HepG2 (cell line): ENCODE measurements around the gene ZNF844. TPM values are rescaled to one million over a fixed set of nuclear protein-coding genes. Genes with fewer than 3 reads are reported as not detected.

Experiments used
- CBX5 ChIP-seq: sonication (generic); formaldehyde crosslinking; IDR thresholded peaks from 2 replicates; pipeline ENCODE4 v1.4.0; 2020; ENCODE audit warnings: missing genetic modification reagents, borderline replicate concordance
- CCAR2 ChIP-seq: fragments of 200-400 bp; formaldehyde crosslinking; optimal IDR thresholded peaks from 2 replicates; pipeline ENCODE3; 2018; ENCODE audit warnings: low read depth, mild to moderate bottlenecking, low read length, moderate library complexity
- MAFK ChIP-seq, 2 experiments: IDR thresholded peaks in 1 of 2; conservative IDR thresholded peaks in 1 of 2; 2 replicates each; pipeline ENCODE4 v1.6.1; 2011; ENCODE audit warnings: improper control_type of control experiment in 2 of 2, low read length in 2 of 2
- MED8 ChIP-seq: sonication (generic); formaldehyde crosslinking; IDR thresholded peaks from 2 replicates; pipeline ENCODE4 v1.8.1; 2023; ENCODE audit warnings: mild to moderate bottlenecking, missing genetic modification reagents; ENCODE audit not compliant: insufficient replicate concordance
- POLR2A ChIP-seq, 2 experiments: IDR thresholded peaks; 2 replicates each; pipeline ENCODE4 v1.6.1; 2011; ENCODE audit warnings: low read depth in 2 of 2, low read length in 2 of 2, mild to moderate bottlenecking in 1 of 2, moderate library complexity in 1 of 2; ENCODE audit not compliant: insufficient read depth in 1 of 2
- ZC3H13 ChIP-seq: sonication (generic); formaldehyde crosslinking; IDR thresholded peaks from 2 replicates; pipeline ENCODE4 v1.8.1; 2023; ENCODE audit warnings: mild to moderate bottlenecking, missing genetic modification reagents, moderate library complexity
- ZNF558 ChIP-seq: sonication (generic); formaldehyde crosslinking; IDR thresholded peaks from 2 replicates; pipeline ENCODE4 v1.9.0; 2022; ENCODE audit warnings: mild to moderate bottlenecking, missing genetic modification reagents, borderline replicate concordance
- ZNF678 ChIP-seq: sonication (generic); formaldehyde crosslinking; IDR thresholded peaks from 2 replicates; pipeline ENCODE4 v1.4.0; 2020; ENCODE audit warnings: mild to moderate bottlenecking, missing genetic modification reagents
- ZNF839 ChIP-seq: sonication (generic); formaldehyde crosslinking; IDR thresholded peaks from 2 replicates; pipeline ENCODE4 v1.4.0; 2020; ENCODE audit warnings: missing genetic modification reagents, mild to moderate bottlenecking, borderline replicate concordance
- polyA plus RNA-seq, 8 experiments: library from polyadenylated mRNA; depleted of rRNA in 3 of 8; stranded (reverse) in 7 of 8; unstranded in 1 of 8; fragments of >200 nt; fragmentation: Illumina TruSeq in 4 of 8; extraction: Trizol in 4 of 8; gene quantifications; 2 replicates each; pipeline versions ENCODE4 v1.2.1 to v1.2.3, GENCODE V29; 2011 to 2016; ENCODE audit warnings: low read depth in 4 of 8, missing spikeins in 1 of 8, mixed read lengths in 1 of 8; ENCODE audit not compliant: insufficient read depth in 1 of 8
- total RNA-seq, 5 experiments: library from RNA; depleted of rRNA; stranded (reverse); fragments of >200 nt; fragmentation: Illumina TruSeq; extraction: Trizol; gene quantifications; 2 replicates each; pipeline ENCODE4 v1.2.3, GENCODE V29; 2016; ENCODE audit warnings: low read depth in 1 of 5
- TF ChIP-seq, protein P1 (sequence below), 2 experiments: fragments of 450-650 bp in 1 of 2; sonication (generic) in 1 of 2; formaldehyde crosslinking in 1 of 2; IDR thresholded peaks; 2 replicates each; pipeline versions ENCODE4 v1.6.1 to v1.8.0; 2016 to 2022; ENCODE audit warnings: antibody characterized with exemption in 1 of 2, mild to moderate bottlenecking in 1 of 2, missing genetic modification reagents in 1 of 2
- TF ChIP-seq, protein P2 (sequence below): IDR thresholded peaks from 2 replicates; pipeline ENCODE4 v1.6.1; 2012; ENCODE audit warnings: inconsistent platforms
- TF ChIP-seq, protein P3 (sequence below): sonication (generic); formaldehyde crosslinking; IDR thresholded peaks from 2 replicates; pipeline ENCODE4 v1.9.0; 2021; ENCODE audit warnings: missing genetic modification reagents, borderline replicate concordance
- TF ChIP-seq, protein P4 (sequence below): sonication (generic); formaldehyde crosslinking; IDR thresholded peaks from 2 replicates; pipeline ENCODE4 v1.5.0; 2020; ENCODE audit warnings: mild to moderate bottlenecking, missing genetic modification reagents

The ZNF844 gene
- total and polyA plus RNA-seq, 2 of the 13 experiments (the other 11 are each of a cell fraction or from before 2014, with no cell fraction given) = 1.0 to 3.2 TPM

DNA sequence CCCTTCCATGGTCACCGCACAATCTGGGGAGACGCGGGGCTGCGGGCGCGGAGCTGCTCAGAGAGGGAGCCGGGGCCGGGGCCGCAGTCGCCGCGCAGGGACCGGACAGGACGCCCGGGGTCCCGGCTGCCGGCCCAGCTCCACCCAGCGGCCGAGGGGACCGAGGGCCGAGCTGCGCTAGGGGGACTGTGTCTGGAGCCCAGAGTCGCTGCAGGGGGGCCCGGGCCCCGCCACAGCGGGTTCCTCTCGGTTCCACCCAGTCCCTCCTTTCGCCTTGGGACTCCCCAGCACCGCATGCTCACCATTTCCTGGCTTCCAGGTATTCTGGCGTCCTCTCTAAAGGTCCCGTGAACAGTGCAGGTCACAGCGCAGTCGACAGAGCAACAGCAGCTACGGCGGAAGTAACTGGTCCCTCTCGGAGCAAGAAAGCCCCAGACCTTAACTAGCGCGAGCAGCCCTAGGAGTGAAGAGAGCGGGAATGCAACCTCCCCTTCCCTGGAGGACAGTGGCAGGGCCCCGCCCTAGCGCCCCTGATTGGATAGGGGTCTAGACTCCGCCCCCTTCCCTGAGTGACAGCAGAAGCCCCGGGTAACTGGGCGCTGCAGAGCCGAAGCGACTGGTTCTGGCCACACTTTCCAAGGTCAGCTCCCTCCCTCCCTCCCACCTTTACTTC lies 11.9 kb upstream of the ZNF844 start, which contains the start of gene ZNF878 (continued):
- TF ChIP-seq, protein P1, sequence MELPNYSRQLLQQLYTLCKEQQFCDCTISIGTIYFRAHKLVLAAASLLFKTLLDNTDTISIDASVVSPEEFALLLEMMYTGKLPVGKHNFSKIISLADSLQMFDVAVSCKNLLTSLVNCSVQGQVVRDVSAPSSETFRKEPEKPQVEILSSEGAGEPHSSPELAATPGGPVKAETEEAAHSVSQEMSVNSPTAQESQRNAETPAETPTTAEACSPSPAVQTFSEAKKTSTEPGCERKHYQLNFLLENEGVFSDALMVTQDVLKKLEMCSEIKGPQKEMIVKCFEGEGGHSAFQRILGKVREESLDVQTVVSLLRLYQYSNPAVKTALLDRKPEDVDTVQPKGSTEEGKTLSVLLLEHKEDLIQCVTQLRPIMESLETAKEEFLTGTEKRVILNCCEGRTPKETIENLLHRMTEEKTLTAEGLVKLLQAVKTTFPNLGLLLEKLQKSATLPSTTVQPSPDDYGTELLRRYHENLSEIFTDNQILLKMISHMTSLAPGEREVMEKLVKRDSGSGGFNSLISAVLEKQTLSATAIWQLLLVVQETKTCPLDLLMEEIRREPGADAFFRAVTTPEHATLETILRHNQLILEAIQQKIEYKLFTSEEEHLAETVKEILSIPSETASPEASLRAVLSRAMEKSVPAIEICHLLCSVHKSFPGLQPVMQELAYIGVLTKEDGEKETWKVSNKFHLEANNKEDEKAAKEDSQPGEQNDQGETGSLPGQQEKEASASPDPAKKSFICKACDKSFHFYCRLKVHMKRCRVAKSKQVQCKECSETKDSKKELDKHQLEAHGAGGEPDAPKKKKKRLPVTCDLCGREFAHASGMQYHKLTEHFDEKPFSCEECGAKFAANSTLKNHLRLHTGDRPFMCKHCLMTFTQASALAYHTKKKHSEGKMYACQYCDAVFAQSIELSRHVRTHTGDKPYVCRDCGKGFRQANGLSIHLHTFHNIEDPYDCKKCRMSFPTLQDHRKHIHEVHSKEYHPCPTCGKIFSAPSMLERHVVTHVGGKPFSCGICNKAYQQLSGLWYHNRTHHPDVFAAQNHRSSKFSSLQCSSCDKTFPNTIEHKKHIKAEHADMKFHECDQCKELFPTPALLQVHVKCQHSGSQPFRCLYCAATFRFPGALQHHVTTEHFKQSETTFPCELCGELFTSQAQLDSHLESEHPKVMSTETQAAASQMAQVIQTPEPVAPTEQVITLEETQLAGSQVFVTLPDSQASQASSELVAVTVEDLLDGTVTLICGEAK (IDR thresholded peaks at IDR 0.05) = no peak
- TF ChIP-seq, protein P1 (CRISPR knock-in tag; IDR thresholded peaks at IDR 0.05) = peak; percentile 84
- TF ChIP-seq MED8 (CRISPR knock-in tag) (peak; percentile 81), CBX5 (CRISPR knock-in tag) (peak; percentile 77; the same call in 1 of the 2 replicates), ZC3H13 (CRISPR knock-in tag) (peak; percentile 90), ZNF558 (0 out of 2 replicates have a peak, but pooled peaks have one; percentile 85), ZNF839 (CRISPR knock-in tag) (peak; percentile 44; the same call in 1 of the 2 replicates), MAFK (conservative IDR thresholded peaks at IDR 0.05 in 1 of 2, IDR thresholded peaks at IDR 0.05 in 1 of 2; ENCODE audit: low read length in 2 of 2) (no peak), POLR2A (IDR thresholded peaks at IDR 0.05; ENCODE audit: insufficient read depth in 1 of 2, low read depth in 2 of 2, low read length in 2 of 2) (peak; percentile 100), CCAR2 (no peak), ZNF678 (peak; percentile 74; the same call in 1 of the 2 replicates)
- TF ChIP-seq, protein P2, sequence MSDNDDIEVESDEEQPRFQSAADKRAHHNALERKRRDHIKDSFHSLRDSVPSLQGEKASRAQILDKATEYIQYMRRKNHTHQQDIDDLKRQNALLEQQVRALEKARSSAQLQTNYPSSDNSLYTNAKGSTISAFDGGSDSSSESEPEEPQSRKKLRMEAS = peak; percentile 48; the same call in 1 of the 2 replicates
- TF ChIP-seq, protein P3, sequence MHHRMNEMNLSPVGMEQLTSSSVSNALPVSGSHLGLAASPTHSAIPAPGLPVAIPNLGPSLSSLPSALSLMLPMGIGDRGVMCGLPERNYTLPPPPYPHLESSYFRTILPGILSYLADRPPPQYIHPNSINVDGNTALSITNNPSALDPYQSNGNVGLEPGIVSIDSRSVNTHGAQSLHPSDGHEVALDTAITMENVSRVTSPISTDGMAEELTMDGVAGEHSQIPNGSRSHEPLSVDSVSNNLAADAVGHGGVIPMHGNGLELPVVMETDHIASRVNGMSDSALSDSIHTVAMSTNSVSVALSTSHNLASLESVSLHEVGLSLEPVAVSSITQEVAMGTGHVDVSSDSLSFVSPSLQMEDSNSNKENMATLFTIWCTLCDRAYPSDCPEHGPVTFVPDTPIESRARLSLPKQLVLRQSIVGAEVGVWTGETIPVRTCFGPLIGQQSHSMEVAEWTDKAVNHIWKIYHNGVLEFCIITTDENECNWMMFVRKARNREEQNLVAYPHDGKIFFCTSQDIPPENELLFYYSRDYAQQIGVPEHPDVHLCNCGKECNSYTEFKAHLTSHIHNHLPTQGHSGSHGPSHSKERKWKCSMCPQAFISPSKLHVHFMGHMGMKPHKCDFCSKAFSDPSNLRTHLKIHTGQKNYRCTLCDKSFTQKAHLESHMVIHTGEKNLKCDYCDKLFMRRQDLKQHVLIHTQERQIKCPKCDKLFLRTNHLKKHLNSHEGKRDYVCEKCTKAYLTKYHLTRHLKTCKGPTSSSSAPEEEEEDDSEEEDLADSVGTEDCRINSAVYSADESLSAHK (CRISPR knock-in tag) = no peak
- TF ChIP-seq, protein P4, sequence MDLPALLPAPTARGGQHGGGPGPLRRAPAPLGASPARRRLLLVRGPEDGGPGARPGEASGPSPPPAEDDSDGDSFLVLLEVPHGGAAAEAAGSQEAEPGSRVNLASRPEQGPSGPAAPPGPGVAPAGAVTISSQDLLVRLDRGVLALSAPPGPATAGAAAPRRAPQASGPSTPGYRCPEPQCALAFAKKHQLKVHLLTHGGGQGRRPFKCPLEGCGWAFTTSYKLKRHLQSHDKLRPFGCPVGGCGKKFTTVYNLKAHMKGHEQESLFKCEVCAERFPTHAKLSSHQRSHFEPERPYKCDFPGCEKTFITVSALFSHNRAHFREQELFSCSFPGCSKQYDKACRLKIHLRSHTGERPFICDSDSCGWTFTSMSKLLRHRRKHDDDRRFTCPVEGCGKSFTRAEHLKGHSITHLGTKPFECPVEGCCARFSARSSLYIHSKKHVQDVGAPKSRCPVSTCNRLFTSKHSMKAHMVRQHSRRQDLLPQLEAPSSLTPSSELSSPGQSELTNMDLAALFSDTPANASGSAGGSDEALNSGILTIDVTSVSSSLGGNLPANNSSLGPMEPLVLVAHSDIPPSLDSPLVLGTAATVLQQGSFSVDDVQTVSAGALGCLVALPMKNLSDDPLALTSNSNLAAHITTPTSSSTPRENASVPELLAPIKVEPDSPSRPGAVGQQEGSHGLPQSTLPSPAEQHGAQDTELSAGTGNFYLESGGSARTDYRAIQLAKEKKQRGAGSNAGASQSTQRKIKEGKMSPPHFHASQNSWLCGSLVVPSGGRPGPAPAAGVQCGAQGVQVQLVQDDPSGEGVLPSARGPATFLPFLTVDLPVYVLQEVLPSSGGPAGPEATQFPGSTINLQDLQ (CRISPR knock-in tag) = peak; percentile 81; the same call in 1 of the 2 replicates
